Measurements from ENCODE around the gene CWF19L2.

CWF19L2 gene

DNA sequence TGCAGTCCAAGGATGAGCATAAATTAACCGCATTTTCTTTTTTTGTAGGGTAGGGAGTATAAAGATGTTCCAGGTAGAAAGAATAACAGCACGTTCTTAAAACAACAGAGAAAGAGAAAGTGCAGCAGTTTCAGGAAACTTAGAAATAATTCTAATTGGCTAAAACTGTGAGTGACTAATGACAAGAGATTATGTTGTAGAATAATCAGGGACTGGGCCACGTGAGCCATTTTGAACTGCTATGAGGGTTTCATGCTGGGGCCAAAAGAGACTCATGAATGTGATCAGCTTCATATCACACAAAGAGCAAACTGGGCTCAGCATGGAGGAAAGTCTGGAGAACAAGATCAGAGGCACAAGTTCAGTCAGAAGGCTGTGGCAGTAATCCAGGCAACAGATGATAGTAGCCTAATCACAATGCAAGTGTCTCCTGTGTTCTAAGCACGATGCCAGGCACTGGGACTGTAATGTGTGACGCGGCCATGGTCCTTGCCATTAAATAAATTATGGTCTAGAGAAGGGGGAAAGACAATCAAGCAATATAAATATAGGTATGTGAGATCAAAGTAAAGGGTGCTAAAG is 17.9 kb downstream of the CWF19L2 start:
- DNase-seq (ENCODE audit: low spot score), result no peak
- in situ Hi-C loops (cut with MboI; ENCODE audit: low sequenced_read_pairs, unreplicated experiment), result no loop called here
- TF ChIP-seq, protein P1, sequence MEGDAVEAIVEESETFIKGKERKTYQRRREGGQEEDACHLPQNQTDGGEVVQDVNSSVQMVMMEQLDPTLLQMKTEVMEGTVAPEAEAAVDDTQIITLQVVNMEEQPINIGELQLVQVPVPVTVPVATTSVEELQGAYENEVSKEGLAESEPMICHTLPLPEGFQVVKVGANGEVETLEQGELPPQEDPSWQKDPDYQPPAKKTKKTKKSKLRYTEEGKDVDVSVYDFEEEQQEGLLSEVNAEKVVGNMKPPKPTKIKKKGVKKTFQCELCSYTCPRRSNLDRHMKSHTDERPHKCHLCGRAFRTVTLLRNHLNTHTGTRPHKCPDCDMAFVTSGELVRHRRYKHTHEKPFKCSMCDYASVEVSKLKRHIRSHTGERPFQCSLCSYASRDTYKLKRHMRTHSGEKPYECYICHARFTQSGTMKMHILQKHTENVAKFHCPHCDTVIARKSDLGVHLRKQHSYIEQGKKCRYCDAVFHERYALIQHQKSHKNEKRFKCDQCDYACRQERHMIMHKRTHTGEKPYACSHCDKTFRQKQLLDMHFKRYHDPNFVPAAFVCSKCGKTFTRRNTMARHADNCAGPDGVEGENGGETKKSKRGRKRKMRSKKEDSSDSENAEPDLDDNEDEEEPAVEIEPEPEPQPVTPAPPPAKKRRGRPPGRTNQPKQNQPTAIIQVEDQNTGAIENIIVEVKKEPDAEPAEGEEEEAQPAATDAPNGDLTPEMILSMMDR (IDR thresholded peaks at IDR 0.05; ENCODE audit: borderline replicate concordance, control extremely low read depth, extremely low read depth, insufficient read depth, missing control alignments), result no peak

DNA sequence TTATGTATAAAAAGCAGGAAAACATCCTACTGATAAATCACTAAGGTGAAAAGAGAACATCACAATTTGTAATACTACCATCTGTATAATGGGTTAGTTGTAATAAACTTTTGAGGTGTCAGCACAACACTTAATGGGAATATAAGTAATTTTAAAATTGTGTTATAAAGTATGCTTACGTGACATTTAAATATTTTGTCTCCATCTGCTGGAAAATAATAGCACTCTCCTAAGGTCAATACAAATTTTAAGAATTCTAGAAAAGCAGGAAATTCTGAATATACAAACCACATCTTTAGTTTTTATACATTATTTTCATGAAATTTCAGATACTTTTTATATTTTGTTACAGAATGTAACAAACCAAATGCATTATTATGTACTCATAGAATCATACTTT is 19.5 kb downstream of the CWF19L2 start:
- in situ Hi-C loops (cut with MboI; ENCODE audit: low sequenced_read_pairs, unreplicated experiment), result no loop called here

DNA sequence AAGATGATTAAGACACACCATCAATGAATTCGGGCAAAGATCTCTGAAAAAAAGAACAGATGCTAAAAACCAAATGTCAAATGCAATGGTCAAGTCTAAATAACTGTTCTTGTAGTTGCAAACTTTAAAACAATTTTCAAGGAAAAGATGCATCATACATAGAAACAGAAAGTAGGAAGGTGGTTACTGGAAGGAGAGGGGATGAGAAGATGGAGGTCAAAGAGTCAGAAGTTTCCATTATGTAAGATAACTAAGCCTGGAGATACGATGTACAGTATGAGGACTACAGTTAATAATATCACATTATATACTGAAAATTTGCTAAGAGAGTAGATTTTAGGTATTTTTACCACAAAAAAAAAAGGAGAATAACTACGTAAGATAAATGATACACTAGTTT is 27.1 kb downstream of the CWF19L2 start:
- DNase-seq (ENCODE audit: low spot score), result no peak
- TF ChIP-seq, protein P1 (IDR thresholded peaks at IDR 0.05; ENCODE audit: borderline replicate concordance, control extremely low read depth, extremely low read depth, insufficient read depth, missing control alignments), result no peak
- in situ Hi-C loops (cut with MboI; ENCODE audit: low sequenced_read_pairs, unreplicated experiment), result no loop called here

More for the DNA sequence above, 19.5 kb downstream of the CWF19L2 start:
- TF ChIP-seq, protein P1 (IDR thresholded peaks at IDR 0.05; ENCODE audit: borderline replicate concordance, control extremely low read depth, extremely low read depth, insufficient read depth, missing control alignments), result no peak
- DNase-seq (ENCODE audit: low spot score), result no peak

DNA sequence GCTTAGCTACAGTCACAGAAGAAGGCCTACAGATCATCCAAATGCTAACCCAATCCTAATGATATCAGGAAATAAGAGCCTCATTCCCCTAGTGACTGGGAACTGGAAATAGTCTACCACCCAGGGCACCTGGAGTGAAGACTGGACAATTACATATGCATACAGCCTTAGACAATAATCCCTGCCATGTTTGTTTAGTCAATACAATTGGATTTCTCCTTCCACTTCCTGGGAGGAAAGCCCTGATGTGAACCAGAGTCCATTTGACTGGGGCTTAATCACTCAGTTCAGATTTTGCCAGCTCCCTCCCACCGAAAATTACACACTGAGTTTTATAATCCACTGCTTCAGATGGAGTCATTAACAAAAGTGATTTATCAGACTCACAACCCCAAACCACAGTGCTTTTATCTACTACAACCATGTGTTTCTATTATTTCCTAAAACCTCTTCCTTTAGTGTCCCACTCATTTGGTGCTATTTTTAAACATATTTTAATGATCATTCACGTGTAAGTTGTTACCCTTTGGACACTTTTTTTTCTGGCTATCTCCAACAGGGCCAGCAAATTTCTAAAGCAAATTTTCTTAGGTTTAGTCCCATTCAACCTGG is 29.9 kb downstream of the CWF19L2 start:
- in situ Hi-C loops (cut with MboI; ENCODE audit: low sequenced_read_pairs, unreplicated experiment), result no loop called here
- TF ChIP-seq, protein P1 (IDR thresholded peaks at IDR 0.05; ENCODE audit: borderline replicate concordance, control extremely low read depth, extremely low read depth, insufficient read depth, missing control alignments), result no peak
- DNase-seq (ENCODE audit: low spot score), result no peak

DNA sequence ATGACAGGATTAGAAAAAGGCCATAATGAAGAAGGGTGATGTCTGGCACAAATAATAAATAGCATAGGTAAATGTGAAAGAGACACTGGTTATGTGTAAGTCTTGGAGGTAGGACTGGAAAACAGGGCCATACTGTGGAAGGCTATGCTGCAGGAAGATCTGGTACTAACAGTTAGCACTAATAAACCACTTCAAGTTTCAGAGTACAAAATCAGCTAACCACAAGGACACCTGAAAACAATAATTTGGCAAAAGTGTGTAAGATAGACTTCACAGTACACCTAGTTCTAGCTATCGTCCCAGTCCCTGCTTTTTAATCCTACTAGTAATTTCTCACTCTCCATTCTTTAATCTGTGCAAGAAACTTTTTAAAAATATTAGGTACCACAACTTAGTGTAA is 44.3 kb downstream of the CWF19L2 start:
- DNase-seq (ENCODE audit: low spot score), result no peak
- TF ChIP-seq, protein P1 (IDR thresholded peaks at IDR 0.05; ENCODE audit: borderline replicate concordance, control extremely low read depth, extremely low read depth, insufficient read depth, missing control alignments), result no peak
- in situ Hi-C loops (cut with MboI; ENCODE audit: low sequenced_read_pairs, unreplicated experiment), result no loop called here

DNA sequence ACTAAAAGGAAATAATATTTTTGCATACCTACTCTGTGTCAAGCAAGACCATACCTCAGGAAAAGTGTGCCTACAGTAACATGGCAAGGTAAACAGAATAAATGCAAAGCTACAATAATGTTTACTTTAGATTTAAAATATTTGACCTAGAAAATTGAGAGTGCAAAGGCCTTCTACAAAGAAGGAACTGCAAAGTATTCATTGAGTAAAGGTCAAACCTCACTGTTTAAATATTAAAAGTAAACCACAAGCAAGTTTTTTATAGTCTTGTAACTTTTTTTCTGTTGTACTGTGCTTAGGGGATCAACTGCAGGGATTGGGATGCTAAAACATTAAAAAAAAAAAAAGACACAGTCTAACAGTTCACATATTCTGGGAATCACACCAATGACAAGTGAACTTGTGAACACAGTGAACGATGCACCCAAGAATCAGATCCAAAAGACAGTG is 48.8 kb downstream of the CWF19L2 start:
- TF ChIP-seq, protein P1 (IDR thresholded peaks at IDR 0.05; ENCODE audit: borderline replicate concordance, control extremely low read depth, extremely low read depth, insufficient read depth, missing control alignments), result no peak
- DNase-seq (ENCODE audit: low spot score), result no peak
- in situ Hi-C loops (cut with MboI; ENCODE audit: low sequenced_read_pairs, unreplicated experiment), result no loop called here

Data from GM13976 (cell line).